SK-N-MC (cell line): Measurements from ENCODE around the gene SPIRE1.

ENCODE experiments used
- EZH2 ChIP-seq: fragments of 200-600 bp; sonication (generic); IDR thresholded peaks from one replicate; pipeline ENCODE4 v1.6.1; 2017; ENCODE audit warnings: antibody characterized with exemption
- POLR2AphosphoS5 ChIP-seq: IDR thresholded peaks from 2 replicates; pipeline ENCODE4 v1.6.1; 2012; ENCODE audit warnings: mild to moderate bottlenecking, low read depth, low read length, borderline replicate concordance

DNA sequence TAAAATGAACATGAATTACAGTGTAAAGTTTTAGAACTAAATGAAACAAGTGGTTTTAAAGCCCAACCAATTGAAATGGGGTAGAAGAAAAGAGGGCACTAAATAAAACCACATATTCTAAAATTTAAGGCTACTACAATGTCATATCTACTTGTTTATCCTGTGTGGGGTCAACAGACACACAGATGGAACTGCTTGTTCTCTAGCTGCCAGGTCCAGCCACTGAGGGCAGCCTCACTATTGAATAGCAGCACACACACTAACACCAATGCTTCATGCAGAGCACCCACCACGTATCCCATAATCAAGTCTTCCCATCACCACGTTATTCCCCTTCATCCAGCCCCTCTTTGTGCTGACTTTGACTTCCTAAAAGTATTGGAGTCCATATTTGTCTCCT lies 88.1 kb downstream of the SPIRE1 start:
- TF ChIP-seq EZH2 (no peak), POLR2AphosphoS5 (no peak)
